Measurements from ENCODE around the gene GALNS. TPM values are rescaled to one million over a fixed set of nuclear protein-coding genes. Genes with fewer than 3 reads are reported as not detected.
"Not testable (repeated sequence)": the region's sequence is repeated elsewhere in the genome, so short reads cannot be mapped to it uniquely, and the experiment has no call there.

Gene GALNS
- total RNA-seq, 3 donors from 2014 or later: 20.6 to 24.1 (median 21.1) TPM

GRCh38 chr16:88894681-88895300, 38.0 kb upstream of the GALNS start:
- no peaks in the 10 kb centered on the region for H3K36me3 Mint-ChIP-seq (ENCODE audit: insufficient read depth)
- H3K4me1 Mint-ChIP-seq (ENCODE audit: low read depth): peaks cover 2% of the 10 kb centered on the region

GRCh38 chr16:88894266-88894665, 37.5 kb upstream of the GALNS start:
- not testable (repeated sequence) for H3K27me3 Mint-ChIP-seq (ENCODE audit: low read depth); H3K4me3 Mint-ChIP-seq; H3K9me3 Mint-ChIP-seq; H3K36me3 Mint-ChIP-seq (ENCODE audit: insufficient read depth); DNase-seq; ATAC-seq; H3K4me1 Mint-ChIP-seq (ENCODE audit: low read depth)

More at GRCh38 chr16:88894681-88895300, 38.0 kb upstream of the GALNS start:
- Mint-ChIP-seq H3K4me3 (no peak overlapping the region), H3K9me3 (no peaks in the 10 kb centered on the region), H3K27me3 (ENCODE audit: low read depth) (no peaks in the 10 kb centered on the region)
- no peak for DNase-seq
- no peak for ATAC-seq

GRCh38 chr16:88893127-88893968, 36.6 kb upstream of the GALNS start:
- H3K4me1 Mint-ChIP-seq (ENCODE audit: low read depth): peaks cover 2% of the 10 kb centered on the region
- no peak for DNase-seq
- no peak overlapping the region for H3K4me3 Mint-ChIP-seq
- ATAC-seq: no peak
- no peaks in the 10 kb centered on the region for H3K36me3 Mint-ChIP-seq (ENCODE audit: insufficient read depth)
- no peaks in the 10 kb centered on the region for H3K27me3 Mint-ChIP-seq (ENCODE audit: low read depth)
- no peaks in the 10 kb centered on the region for H3K9me3 Mint-ChIP-seq

- Mint-ChIP-seq H3K27me3 (ENCODE audit: low read depth) (no peaks in the 10 kb centered on the region), H3K36me3 (ENCODE audit: insufficient read depth) (no peaks in the 10 kb centered on the region), H3K4me3 (no peak overlapping the region), H3K9me3 (no peaks in the 10 kb centered on the region), H3K4me1 (ENCODE audit: low read depth) (peaks cover 2% of the 10 kb centered on the region)
- no peak for ATAC-seq
- no peak for DNase-seq
These were observed 35.3 kb upstream of the GALNS start for GRCh38 chr16:88892065-88892464.

GRCh38 chr16:88891083-88891482, 34.3 kb upstream of the GALNS start:
- no peaks in the 10 kb centered on the region for H3K27me3 Mint-ChIP-seq (ENCODE audit: low read depth)
- no peaks in the 10 kb centered on the region for H3K9me3 Mint-ChIP-seq
- H3K4me1 Mint-ChIP-seq (ENCODE audit: low read depth): peaks cover 2% of the 10 kb centered on the region
- no peaks in the 10 kb centered on the region for H3K36me3 Mint-ChIP-seq (ENCODE audit: insufficient read depth)
- no peak for ATAC-seq
- no peak overlapping the region for H3K4me3 Mint-ChIP-seq
- no peak for DNase-seq

- not testable (repeated sequence) for H3K9me3 Mint-ChIP-seq; H3K4me3 Mint-ChIP-seq; ATAC-seq; H3K27me3 Mint-ChIP-seq (ENCODE audit: low read depth); H3K4me1 Mint-ChIP-seq (ENCODE audit: low read depth); H3K36me3 Mint-ChIP-seq (ENCODE audit: insufficient read depth); DNase-seq
These were observed 33.1 kb upstream of the GALNS start for GRCh38 chr16:88889702-88890352.

- Mint-ChIP-seq H3K27me3 (ENCODE audit: low read depth) (no peaks in the 10 kb centered on the region), H3K9me3 (no peaks in the 10 kb centered on the region), H3K36me3 (ENCODE audit: insufficient read depth) (no peaks in the 10 kb centered on the region), H3K4me1 (ENCODE audit: low read depth) (no peaks in the 10 kb centered on the region), H3K4me3 (no peak overlapping the region)
- DNase-seq (no peak), ATAC-seq (no peak)
These were observed 32.0 kb upstream of the GALNS start for GRCh38 chr16:88888461-88889387.

- no peaks in the 10 kb centered on the region for H3K36me3 Mint-ChIP-seq (ENCODE audit: insufficient read depth)
These were observed 31.3 kb upstream of the GALNS start for GRCh38 chr16:88888057-88888456.

GRCh38 chr16:88886845-88887521, 30.2 kb upstream of the GALNS start:
- H3K4me1 Mint-ChIP-seq (ENCODE audit: low read depth): peaks cover 3% of the 10 kb centered on the region
- no peaks in the 10 kb centered on the region for H3K9me3 Mint-ChIP-seq
- H3K27me3 Mint-ChIP-seq (ENCODE audit: low read depth): no peaks in the 10 kb centered on the region
- no peaks in the 10 kb centered on the region for H3K36me3 Mint-ChIP-seq (ENCODE audit: insufficient read depth)
- H3K4me3 Mint-ChIP-seq: no peak overlapping the region
- no peak for ATAC-seq
- DNase-seq: no peak

More at GRCh38 chr16:88888057-88888456, 31.3 kb upstream of the GALNS start:
- H3K4me3 Mint-ChIP-seq: no peak overlapping the region
- ATAC-seq (no peak), DNase-seq (no peak)
- H3K9me3 Mint-ChIP-seq: no peaks in the 10 kb centered on the region
- no peaks in the 10 kb centered on the region for H3K27me3 Mint-ChIP-seq (ENCODE audit: low read depth)
- H3K4me1 Mint-ChIP-seq (ENCODE audit: low read depth): no peaks in the 10 kb centered on the region

- Mint-ChIP-seq H3K9me3 (no peaks in the 10 kb centered on the region), H3K4me3 (no peak overlapping the region), H3K36me3 (ENCODE audit: insufficient read depth) (no peaks in the 10 kb centered on the region), H3K4me1 (ENCODE audit: low read depth) (peaks cover 3% of the 10 kb centered on the region), H3K27me3 (ENCODE audit: low read depth) (no peaks in the 10 kb centered on the region)
- ATAC-seq (no peak), DNase-seq (no peak)
These were observed 29.7 kb upstream of the GALNS start for GRCh38 chr16:88886420-88886844.

- peaks cover 3% of the 10 kb centered on the region for H3K4me1 Mint-ChIP-seq (ENCODE audit: low read depth)
- H3K9me3 Mint-ChIP-seq: no peaks in the 10 kb centered on the region
- ATAC-seq (no peak), DNase-seq (no peak)
- no peaks in the 10 kb centered on the region for H3K27me3 Mint-ChIP-seq (ENCODE audit: low read depth)
- no peaks in the 10 kb centered on the region for H3K36me3 Mint-ChIP-seq (ENCODE audit: insufficient read depth)
- no peak overlapping the region for H3K4me3 Mint-ChIP-seq
These were observed 29.0 kb upstream of the GALNS start for GRCh38 chr16:88885693-88886280.

- Mint-ChIP-seq H3K36me3 (ENCODE audit: insufficient read depth) (no peaks in the 10 kb centered on the region), H3K4me1 (ENCODE audit: low read depth) (peaks cover 3% of the 10 kb centered on the region), H3K4me3 (no peak overlapping the region), H3K9me3 (no peaks in the 10 kb centered on the region), H3K27me3 (ENCODE audit: low read depth) (no peaks in the 10 kb centered on the region)
- ATAC-seq (no peak), DNase-seq (no peak)
These were observed 28.0 kb upstream of the GALNS start for GRCh38 chr16:88884569-88885271.

GRCh38 chr16:88883946-88884345, 27.2 kb upstream of the GALNS start:
- Mint-ChIP-seq H3K4me3 (no peak overlapping the region), H3K9me3 (no peaks in the 10 kb centered on the region), H3K27me3 (ENCODE audit: low read depth) (no peaks in the 10 kb centered on the region), H3K36me3 (ENCODE audit: insufficient read depth) (no peaks in the 10 kb centered on the region), H3K4me1 (ENCODE audit: low read depth) (peaks cover 3% of the 10 kb centered on the region)
- no peak for DNase-seq
- no peak for ATAC-seq
